ENCODE data around the gene MSANTD1.

Gene MSANTD1

GRCh38 chr4:3290476-3290875, 41.5 kb downstream of the MSANTD1 start:
- H3K27me3 ChIP-seq, result peaks cover 95% of the 10 kb centered on the region

DNA sequence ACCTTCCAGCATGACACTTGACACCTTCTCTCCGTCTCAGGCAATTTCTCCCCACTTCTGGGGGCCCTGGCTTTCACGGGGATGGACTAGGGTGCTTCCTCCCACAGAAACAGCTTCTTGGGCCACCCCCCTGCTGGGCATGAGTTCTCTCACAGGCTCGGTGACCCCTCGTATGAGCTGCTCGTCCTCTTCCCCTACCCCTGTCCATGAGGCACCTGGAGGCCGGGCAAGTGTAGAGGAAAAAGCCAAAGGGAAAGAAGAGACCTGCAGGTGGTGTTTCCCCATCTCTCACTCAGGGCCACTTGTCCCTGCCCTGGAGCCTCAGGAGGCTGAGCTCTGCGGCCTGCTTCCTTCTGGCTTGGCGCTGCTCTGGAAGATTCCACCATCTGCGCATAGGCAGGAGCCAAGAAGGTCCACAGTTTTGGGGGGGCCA, 41.9 kb downstream of the MSANTD1 start:
- H3K27ac ChIP-seq, result no peak overlapping the region
- no peak overlapping the region for H3K4me3 ChIP-seq (ENCODE audit: low read depth in 1 of 2, low read length in 1 of 2)
- TF ChIP-seq CTCF (IDR thresholded peaks at IDR 0.05), result no peak
- no peaks in the 10 kb centered on the region for H3K36me3 ChIP-seq
- H3K27me3 ChIP-seq, result peaks cover 94% of the 10 kb centered on the region
- H3K4me1 ChIP-seq (ENCODE audit: control insufficient read depth in 1 of 2, insufficient read depth in 1 of 2, low read depth in 1 of 2, low read length in 1 of 2), result peaks cover 12 to 18% of the 10 kb centered on the region in 2 experiments
- H3K9me3 ChIP-seq, result no peaks in the 10 kb centered on the region

More at GRCh38 chr4:3290476-3290875, 41.5 kb downstream of the MSANTD1 start:
- Histone ChIP-seq H3K4me1 (ENCODE audit: control insufficient read depth in 1 of 2, insufficient read depth in 1 of 2, low read depth in 1 of 2, low read length in 1 of 2) (peaks cover 12 to 20% of the 10 kb centered on the region in 2 experiments), H3K4me3 (ENCODE audit: low read depth in 1 of 2, low read length in 1 of 2) (no peak overlapping the region), H3K36me3 (no peaks in the 10 kb centered on the region), H3K9me3 (no peaks in the 10 kb centered on the region), H3K27ac (no peak overlapping the region)
- no peak for TF ChIP-seq CTCF (IDR thresholded peaks at IDR 0.05)

DNA sequence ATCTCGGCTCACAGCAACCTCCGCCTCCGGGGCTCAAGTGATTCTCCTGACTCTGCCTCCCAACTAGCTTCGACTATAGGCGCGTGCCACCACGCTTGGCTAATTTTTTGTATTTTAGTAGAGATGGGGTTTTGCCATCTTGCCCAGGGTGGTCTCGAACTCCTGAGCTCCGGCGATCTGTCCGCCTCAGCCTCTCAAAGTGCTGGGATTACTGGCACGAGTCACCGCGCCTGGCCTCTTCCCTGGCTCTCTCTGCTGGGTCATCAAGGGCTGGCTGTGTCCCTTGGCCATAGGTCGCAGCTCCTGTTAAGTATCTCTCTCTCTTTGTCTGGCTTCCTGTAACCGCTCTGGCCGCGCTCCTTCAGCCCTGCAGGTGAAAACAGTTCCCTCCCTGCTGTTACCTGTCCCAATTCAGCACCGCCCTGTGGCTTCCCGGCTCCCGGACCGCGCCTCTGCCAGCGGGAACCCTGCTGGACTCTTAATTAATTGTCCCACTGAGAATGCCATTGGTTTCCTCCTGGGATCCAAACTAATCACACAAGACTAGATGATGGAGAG, 42.5 kb downstream of the MSANTD1 start:
- peak overlapping the region; percentile 64 to 77 for H3K4me3 ChIP-seq (ENCODE audit: low read depth in 1 of 2, low read length in 1 of 2)
- no peaks in the 10 kb centered on the region for H3K9me3 ChIP-seq
- TF ChIP-seq CTCF (IDR thresholded peaks at IDR 0.05), result no peak
- no peaks in the 10 kb centered on the region for H3K36me3 ChIP-seq
- peaks cover 93% of the 10 kb centered on the region for H3K27me3 ChIP-seq
- peaks cover 12 to 14% of the 10 kb centered on the region in 2 experiments for H3K4me1 ChIP-seq (ENCODE audit: control insufficient read depth in 1 of 2, insufficient read depth in 1 of 2, low read depth in 1 of 2, low read length in 1 of 2)
- H3K27ac ChIP-seq, result no peak overlapping the region

DNA sequence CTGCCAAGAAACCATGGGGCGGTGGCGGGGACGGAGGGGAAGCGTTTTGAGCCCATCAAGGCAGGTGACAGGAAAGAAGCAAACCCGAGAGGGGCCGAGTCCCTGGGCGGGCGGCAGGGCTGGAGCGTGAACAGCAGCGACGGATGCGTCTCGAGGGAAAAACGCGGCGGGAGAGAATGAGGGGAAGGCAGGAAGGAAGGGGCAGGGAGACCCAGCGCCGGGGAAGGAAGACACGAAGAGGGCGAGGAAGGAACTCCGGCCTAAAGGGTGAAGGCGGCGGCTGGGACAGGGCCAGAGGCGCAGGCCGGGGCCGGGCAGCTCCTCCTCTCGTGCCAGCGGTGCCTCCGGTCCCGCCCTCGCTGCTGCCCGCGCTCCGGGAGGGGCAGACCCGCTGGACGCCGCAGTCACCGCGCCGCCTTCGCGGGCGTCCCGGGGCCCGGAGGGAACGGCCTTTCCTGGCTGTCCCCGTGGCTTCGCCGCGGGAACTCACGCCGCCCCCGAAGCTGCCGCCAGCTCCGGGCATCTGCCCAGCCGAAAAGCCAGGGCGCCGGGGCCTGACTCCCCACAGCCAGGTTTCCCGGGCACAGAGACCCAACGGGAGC, 43.1 kb downstream of the MSANTD1 start:
- peak overlapping the region; percentile 23 for H3K27ac ChIP-seq

More for the DNA sequence above, 43.1 kb downstream of the MSANTD1 start:
- Histone ChIP-seq H3K4me3 (ENCODE audit: low read depth in 1 of 2, low read length in 1 of 2) (peak overlapping the region; percentile 64 to 77), H3K4me1 (ENCODE audit: control insufficient read depth in 1 of 2, insufficient read depth in 1 of 2, low read depth in 1 of 2, low read length in 1 of 2) (peaks cover 12 to 14% of the 10 kb centered on the region in 2 experiments), H3K27me3 (peaks cover 91% of the 10 kb centered on the region), H3K36me3 (no peaks in the 10 kb centered on the region), H3K9me3 (no peaks in the 10 kb centered on the region)
- TF ChIP-seq CTCF (IDR thresholded peaks at IDR 0.05), result no peak

Measured in neutrophil (primary cell).